GM21526 (cell line): ENCODE measurements around the gene WDR88.
"Not testable (repeated sequence)": the region's sequence is repeated elsewhere in the genome, so short reads cannot be mapped to it uniquely, and the experiment has no call there.

Experiments
- ATAC-seq: cut with Tn5 transposase; IDR thresholded peaks from one replicate; pipeline ENCODE4 v1.9.1; 2021; ENCODE audit warnings: moderate library complexity; ENCODE audit not compliant: unreplicated experiment, low FRiP score

The WDR88 gene

GRCh38 chr19:33125929-33126388, 6.0 kb upstream of the WDR88 start:
- ATAC-seq, result no peak

- ATAC-seq, result not testable (repeated sequence)
Observed at GRCh38 chr19:33126712-33127111, 5.2 kb upstream of the WDR88 start.

GRCh38 chr19:33129901-33130300, 2.0 kb upstream of the WDR88 start:
- ATAC-seq, result no peak

GRCh38 chr19:33130433-33130832, 1.5 kb upstream of the WDR88 start:
- ATAC-seq, result no peak

- no peak for ATAC-seq
Observed at GRCh38 chr19:33132425-33132824, 511 bp downstream of the WDR88 start.

GRCh38 chr19:33133438-33134031, 1.6 kb downstream of the WDR88 start:
- no peak for ATAC-seq

- no peak for ATAC-seq
Observed at GRCh38 chr19:33134571-33135041, 2.7 kb downstream of the WDR88 start.

GRCh38 chr19:33139165-33139564, 7.3 kb downstream of the WDR88 start:
- no peak for ATAC-seq

GRCh38 chr19:33143897-33144405, 12.0 kb downstream of the WDR88 start:
- peak; percentile 87 for ATAC-seq

GRCh38 chr19:33146209-33146608, 14.3 kb downstream of the WDR88 start:
- ATAC-seq, result no peak

GRCh38 chr19:33147538-33147937, 15.6 kb downstream of the WDR88 start:
- no peak for ATAC-seq

GRCh38 chr19:33150852-33151518, 19.1 kb downstream of the WDR88 start:
- no peak for ATAC-seq

GRCh38 chr19:33152176-33152575, 20.3 kb downstream of the WDR88 start:
- ATAC-seq, result no peak

GRCh38 chr19:33152625-33153024, 20.7 kb downstream of the WDR88 start:
- not testable (repeated sequence) for ATAC-seq

GRCh38 chr19:33154313-33154712, 22.4 kb downstream of the WDR88 start:
- not testable (repeated sequence) for ATAC-seq

GRCh38 chr19:33156334-33156733, 24.4 kb downstream of the WDR88 start:
- no peak for ATAC-seq

GRCh38 chr19:33157906-33158305, 26.0 kb downstream of the WDR88 start:
- ATAC-seq, result no peak

- no peak for ATAC-seq
Observed at GRCh38 chr19:33158365-33158764, 26.5 kb downstream of the WDR88 start.

GRCh38 chr19:33159149-33159548, 27.2 kb downstream of the WDR88 start:
- no peak for ATAC-seq

- ATAC-seq, result no peak
Observed at GRCh38 chr19:33159893-33160292, 28.0 kb downstream of the WDR88 start.

GRCh38 chr19:33161201-33161600, 29.3 kb downstream of the WDR88 start:
- no peak for ATAC-seq

- no peak for ATAC-seq
Observed at GRCh38 chr19:33163481-33163880, 31.6 kb downstream of the WDR88 start.
